HepG2 (cell line): ENCODE results near the gene RBM23. TPM values are rescaled to one million over a fixed set of nuclear protein-coding genes. Genes with fewer than 3 reads are reported as not detected.

Experiments used
- BCL3 ChIP-seq: sonication (generic); formaldehyde crosslinking; IDR thresholded peaks from 2 replicates; pipeline ENCODE4 v1.5.1; 2020; ENCODE audit warnings: mild to moderate bottlenecking, missing genetic modification reagents, moderate library complexity
- CAMTA2 ChIP-seq: sonication (generic); formaldehyde crosslinking; IDR thresholded peaks from 2 replicates; pipeline ENCODE4 v1.4.0; 2020; ENCODE audit warnings: mild to moderate bottlenecking, missing genetic modification reagents, borderline replicate concordance
- FOXP4 ChIP-seq: sonication (generic); formaldehyde crosslinking; IDR thresholded peaks from 2 replicates; pipeline ENCODE4 v1.4.0; 2020; ENCODE audit warnings: missing genetic modification reagents
- KLF11 ChIP-seq: IDR thresholded peaks from 2 replicates; pipeline ENCODE4 v1.6.1; 2016; ENCODE audit warnings: missing compliant biosample characterization
- MAZ ChIP-seq, 2 experiments: sonication (generic) in 1 of 2; formaldehyde crosslinking in 1 of 2; IDR thresholded peaks; 2 replicates each; pipeline versions ENCODE4 v1.5.0 to v1.6.1; 2012 to 2020; ENCODE audit warnings: low read depth in 2 of 2, mild to moderate bottlenecking in 2 of 2, borderline replicate concordance in 1 of 2, improper control_type of control experiment in 1 of 2, low read length in 1 of 2, missing genetic modification reagents in 1 of 2, moderate library complexity in 1 of 2
- MYC ChIP-seq: sonication (generic); formaldehyde crosslinking; IDR thresholded peaks from 2 replicates; pipeline ENCODE4 v1.9.0; 2021; ENCODE audit warnings: missing genetic modification reagents, borderline replicate concordance
- PAX8 ChIP-seq: sonication (generic); formaldehyde crosslinking; IDR thresholded peaks from 2 replicates; pipeline ENCODE4 v1.8.0; 2022; ENCODE audit warnings: mild to moderate bottlenecking, missing genetic modification reagents, borderline replicate concordance
- PREB ChIP-seq: sonication (generic); formaldehyde crosslinking; IDR thresholded peaks from 2 replicates; pipeline ENCODE4 v1.4.0; 2020; ENCODE audit warnings: missing genetic modification reagents
- PRMT3 ChIP-seq: sonication (generic); formaldehyde crosslinking; IDR thresholded peaks from 2 replicates; pipeline ENCODE4 v1.8.1; 2022; ENCODE audit warnings: low read depth, mild to moderate bottlenecking, moderate library complexity, missing genetic modification reagents, borderline replicate concordance
- PRPF4 ChIP-seq: fragments of 200-400 bp; formaldehyde crosslinking; IDR thresholded peaks from 2 replicates; pipeline ENCODE4 v1.6.1; 2016; ENCODE audit warnings: low read length, low read depth; ENCODE audit not compliant: poor library complexity, severe bottlenecking
- SMAD1 ChIP-seq: sonication (generic); formaldehyde crosslinking; IDR thresholded peaks from 2 replicates; pipeline ENCODE4 v1.4.0; 2020; ENCODE audit warnings: missing genetic modification reagents, low read depth, mild to moderate bottlenecking, borderline replicate concordance
- TIGD3 ChIP-seq: sonication (generic); formaldehyde crosslinking; IDR thresholded peaks from 2 replicates; pipeline ENCODE4 v1.5.1; 2020; ENCODE audit warnings: mild to moderate bottlenecking, missing genetic modification reagents, borderline replicate concordance
- TRIM22 ChIP-seq: fragments of 450-650 bp; IDR thresholded peaks from 2 replicates; pipeline ENCODE4 v1.6.1; 2017
- ZNF274 ChIP-seq: sonication (generic); formaldehyde crosslinking; IDR thresholded peaks from 2 replicates; pipeline ENCODE4 v1.5.1; 2020; ENCODE audit warnings: mild to moderate bottlenecking, missing genetic modification reagents
- ZNF383 ChIP-seq: sonication (generic); formaldehyde crosslinking; IDR thresholded peaks from 2 replicates; pipeline ENCODE4 v1.4.0; 2020; ENCODE audit warnings: missing genetic modification reagents, mild to moderate bottlenecking, borderline replicate concordance
- ZNF414 ChIP-seq: sonication (generic); formaldehyde crosslinking; IDR thresholded peaks from 2 replicates; pipeline ENCODE4 v1.5.0; 2020; ENCODE audit warnings: missing genetic modification reagents
- ZNF468 ChIP-seq: sonication (generic); formaldehyde crosslinking; IDR thresholded peaks from 2 replicates; pipeline ENCODE4 v1.8.0; 2022; ENCODE audit warnings: mild to moderate bottlenecking, moderate library complexity, missing genetic modification reagents
- ZNF883 ChIP-seq: sonication (generic); formaldehyde crosslinking; IDR thresholded peaks from 2 replicates; pipeline ENCODE4 v1.5.1; 2020; ENCODE audit warnings: mild to moderate bottlenecking, missing genetic modification reagents; ENCODE audit errors: not compliant biosample characterization
- polyA plus RNA-seq, 8 experiments: library from polyadenylated mRNA; depleted of rRNA in 3 of 8; stranded (reverse) in 7 of 8; unstranded in 1 of 8; fragments of >200 nt; fragmentation: Illumina TruSeq in 4 of 8; extraction: Trizol in 4 of 8; gene quantifications; 2 replicates each; pipeline versions ENCODE4 v1.2.1 to v1.2.3, GENCODE V29; 2011 to 2016; ENCODE audit warnings: low read depth in 4 of 8, missing spikeins in 1 of 8, mixed read lengths in 1 of 8; ENCODE audit not compliant: insufficient read depth in 1 of 8
- total RNA-seq, 5 experiments: library from RNA; depleted of rRNA; stranded (reverse); fragments of >200 nt; fragmentation: Illumina TruSeq; extraction: Trizol; gene quantifications; 2 replicates each; pipeline ENCODE4 v1.2.3, GENCODE V29; 2016; ENCODE audit warnings: low read depth in 1 of 5
- TF ChIP-seq, protein P1 (sequence below): sonication (generic); formaldehyde crosslinking; IDR thresholded peaks from 2 replicates; pipeline ENCODE4 v1.5.0; 2020; ENCODE audit warnings: missing genetic modification reagents

Gene RBM23
- total and polyA plus RNA-seq, 2 of the 13 experiments (the other 11 are each of a cell fraction or from before 2014, with no cell fraction given), result 1.5 to 2.1 TPM

DNA sequence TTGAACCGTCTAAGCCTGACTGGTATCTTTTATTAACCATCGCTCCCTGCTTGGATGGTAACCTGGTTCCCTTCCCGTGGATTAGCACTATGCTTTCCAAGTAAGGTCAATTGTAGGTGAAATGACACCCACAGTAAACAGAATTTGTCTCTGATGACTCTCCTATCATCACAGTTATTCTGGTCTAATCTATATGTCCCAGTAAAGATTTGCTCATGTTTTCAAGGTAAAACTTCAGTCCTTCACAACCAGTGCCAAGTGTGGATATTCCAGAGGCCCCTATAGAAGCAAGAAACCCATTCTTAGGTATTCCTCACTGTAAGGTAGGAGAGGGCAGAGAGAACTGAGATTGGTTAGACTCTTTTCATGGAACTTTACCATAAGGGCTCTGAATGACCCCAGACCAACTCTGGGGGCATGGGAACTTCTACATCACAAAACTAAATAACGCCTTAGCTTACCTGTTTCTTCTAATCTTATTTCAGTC, 47.9 kb upstream of the RBM23 start (continued):
- TF ChIP-seq SMAD1 (CRISPR knock-in tag) (no peak), ZNF883 (CRISPR knock-in tag) (no peak), MYC (CRISPR knock-in tag) (no peak), FOXP4 (CRISPR knock-in tag) (no peak), PRMT3 (CRISPR knock-in tag) (no peak), MAZ (IDR thresholded peaks at IDR 0.05; ENCODE audit: borderline replicate concordance, low read depth, low read length) (no peak), MAZ (CRISPR knock-in tag; IDR thresholded peaks at IDR 0.05; ENCODE audit: low read depth) (no peak), CAMTA2 (CRISPR knock-in tag) (no peak), ZNF383 (no peak), ZNF468 (CRISPR knock-in tag) (no peak), PREB (no peak), ZNF274 (CRISPR knock-in tag) (no peak), TRIM22 (no peak), TIGD3 (no peak), ZNF414 (CRISPR knock-in tag) (no peak), PAX8 (CRISPR knock-in tag) (no peak), KLF11 (CRISPR knock-in tag) (no peak), BCL3 (CRISPR knock-in tag) (no peak), PRPF4 (no peak)
- TF ChIP-seq, protein P1, sequence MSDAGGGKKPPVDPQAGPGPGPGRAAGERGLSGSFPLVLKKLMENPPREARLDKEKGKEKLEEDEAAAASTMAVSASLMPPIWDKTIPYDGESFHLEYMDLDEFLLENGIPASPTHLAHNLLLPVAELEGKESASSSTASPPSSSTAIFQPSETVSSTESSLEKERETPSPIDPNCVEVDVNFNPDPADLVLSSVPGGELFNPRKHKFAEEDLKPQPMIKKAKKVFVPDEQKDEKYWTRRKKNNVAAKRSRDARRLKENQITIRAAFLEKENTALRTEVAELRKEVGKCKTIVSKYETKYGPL (CRISPR knock-in tag), result no peak; the same call in 1 of the 2 replicates
